PC-3 (cell line): Measurements from ENCODE around the gene SPAG4. TPM values are rescaled to one million over a fixed set of nuclear protein-coding genes. Genes with fewer than 3 reads are reported as not detected.

Experiments used
- ATAC-seq: fragments of 200-7000 bp; cut with Tn5 transposase; 2 replicates; pipeline ENCODE4 v1.9.1; 2020; ENCODE audit warnings: mild to moderate bottlenecking, moderate library complexity
- BruUV-seq: library from RNA; stranded (reverse); fragments of 400-500 nt; replicated peaks from 2 replicates; lab custom pipeline; 2021; lab: Mats Ljungman, UMichigan
- CTCF ChIA-PET: fragments of 300-600 bp; sonication (Branson Sonifier 250); formaldehyde crosslinking; loops from one replicate; lab custom pipeline; 2022; ENCODE audit warnings: antibody characterized with exemption; lab: Charles Lee
- POLR2A ChIA-PET: fragments of 300-600 bp; sonication (Branson Sonifier 250); formaldehyde crosslinking; loops from one replicate; lab custom pipeline; 2022; ENCODE audit warnings: antibody characterized with exemption; ENCODE audit not compliant: unreplicated experiment; lab: Charles Lee
- DNase-seq: peaks from one replicate; pipeline ENCODE4 v3.0.0-alpha.2; 2015
- H2AFZ ChIP-seq: fragments of 300-600 bp; sonication (generic); 2 replicates; pipeline ENCODE4 v1.6.0; 2016; ENCODE audit warnings: antibody characterized with exemption, low read length
- H3F3A ChIP-seq: fragments of 300-600 bp; sonication (generic); one replicate; pipeline ENCODE4 v1.6.0; 2017; ENCODE audit warnings: antibody characterized with exemption, low read length, control low read depth, mild to moderate bottlenecking; ENCODE audit not compliant: unreplicated experiment
- H3K27ac ChIP-seq: fragments of 300-600 bp; sonication (generic); 2 replicates; pipeline ENCODE4 v1.5.1; 2016; ENCODE audit warnings: mild to moderate bottlenecking, low read length
- H3K27me3 ChIP-seq: fragments of 300-600 bp; sonication (generic); 2 replicates; pipeline ENCODE4 v1.6.1; 2016; ENCODE audit warnings: low read length, mixed read lengths
- H3K36me3 ChIP-seq: fragments of 300-600 bp; sonication (generic); 2 replicates; pipeline ENCODE4 v1.6.1; 2016; ENCODE audit warnings: low read depth, mixed run types, low read length, mixed read lengths
- H3K4me1 ChIP-seq: fragments of 300-600 bp; sonication (generic); 2 replicates; pipeline ENCODE4 v1.5.1; 2016; ENCODE audit warnings: low read length; ENCODE audit not compliant: insufficient read depth
- H3K4me2 ChIP-seq: fragments of 300-600 bp; sonication (generic); 2 replicates; pipeline ENCODE4 v1.6.0; 2016; ENCODE audit warnings: low read length
- H3K4me3 ChIP-seq: fragments of 300-600 bp; sonication (generic); 2 replicates; pipeline ENCODE4 v1.5.1; 2016; ENCODE audit warnings: mild to moderate bottlenecking, low read length, mixed read lengths
- H3K79me2 ChIP-seq: fragments of 300-600 bp; sonication (generic); 2 replicates; pipeline ENCODE4 v1.6.1; 2017; ENCODE audit warnings: low read length, mixed read lengths
- H3K9ac ChIP-seq: fragments of 300-600 bp; sonication (generic); 2 replicates; pipeline ENCODE4 v1.6.0; 2016; ENCODE audit warnings: mild to moderate bottlenecking, low read length
- H3K9me2 ChIP-seq: fragments of 300-600 bp; sonication (generic); replicated peaks from 2 replicates; pipeline ENCODE4 v1.6.1; 2016; ENCODE audit warnings: mixed run types, low read length, mixed read lengths
- H3K9me3 ChIP-seq: fragments of 300-600 bp; sonication (generic); 2 replicates; pipeline ENCODE4 v1.6.1; 2016; ENCODE audit warnings: low read length, mixed read lengths
- H4K20me1 ChIP-seq: fragments of 300-600 bp; sonication (generic); 2 replicates; pipeline ENCODE4 v1.6.1; 2016; ENCODE audit warnings: low read length, mixed read lengths
- CTCF ChIP-seq: fragments of 300-600 bp; sonication (generic); conservative IDR thresholded peaks from 2 replicates; pipeline ENCODE4 v1.5.1; 2017; ENCODE audit warnings: antibody characterized with exemption, low read depth, mild to moderate bottlenecking, low read length
- EZH2 ChIP-seq: fragments of 300-600 bp; sonication (generic); IDR thresholded peaks from one replicate; pipeline ENCODE4 v1.6.1; 2017; ENCODE audit warnings: antibody characterized with exemption, mild to moderate bottlenecking, low read length; ENCODE audit not compliant: unreplicated experiment
- EZH2phosphoT487 ChIP-seq: fragments of 300-600 bp; sonication (generic); IDR thresholded peaks from 2 replicates; pipeline ENCODE4 v1.6.1; 2018; ENCODE audit warnings: mild to moderate bottlenecking, antibody characterized with exemption, low read length, borderline replicate concordance
- intact Hi-C: fragments of 100-400 bp; cut with micrococcal nuclease; formaldehyde crosslinking; loops from 2 replicates; pipeline ENCODE4 v1.9.0; 2023
- total RNA-seq: library from RNA; depleted of rRNA; stranded (reverse); fragments of >200 nt; gene quantifications from 2 replicates; pipeline ENCODE4 v1.2.3, GENCODE V29; 2014

SPAG4 gene
- total RNA-seq, 1 experiment from 2014 or later: 9.7 TPM

- peaks cover 8% of the 10 kb centered on the region; the same call in 1 of the 2 replicates for H3K4me1 ChIP-seq
- POLR2A ChIA-PET: no interaction called here
- no peak overlapping the region for H3K9ac ChIP-seq
- H3K27me3 ChIP-seq: no peaks in the 10 kb centered on the region
- H4K20me1 ChIP-seq: no peaks in the 10 kb centered on the region
- H3K4me2 ChIP-seq: no peak overlapping the region
- H3F3A ChIP-seq: no peaks in the 10 kb centered on the region
- H3K4me3 ChIP-seq: no peak overlapping the region
- no peaks in the 10 kb centered on the region for H3K79me2 ChIP-seq
- ATAC-seq (no peak), DNase-seq (no peak)
- CTCF ChIA-PET: no interaction called here
- H3K9me3 ChIP-seq: no peaks in the 10 kb centered on the region
- H2AFZ ChIP-seq: no peak overlapping the region
- intact Hi-C loops: no loop called here
- BruUV-seq: no TSS peak
- H3K36me3 ChIP-seq: no peaks in the 10 kb centered on the region; the same call in 1 of the 2 replicates
- TF ChIP-seq EZH2 (no peak), CTCF (no peak), EZH2phosphoT487 (no peak)
- no peak overlapping the region for H3K27ac ChIP-seq
- H3K9me2 ChIP-seq: no peaks in the 10 kb centered on the region
Observed at GRCh38 chr20:35582131-35582530, 33.5 kb upstream of the SPAG4 start.

- intact Hi-C loops: no loop called here
- Histone ChIP-seq H3F3A (no peaks in the 10 kb centered on the region), H4K20me1 (no peaks in the 10 kb centered on the region), H3K36me3 (no peaks in the 10 kb centered on the region; the same call in 1 of the 2 replicates), H3K79me2 (no peaks in the 10 kb centered on the region), H3K27me3 (no peaks in the 10 kb centered on the region), H2AFZ (no peak overlapping the region), H3K4me2 (no peak overlapping the region), H3K9me2 (no peaks in the 10 kb centered on the region), H3K4me3 (no peak overlapping the region), H3K27ac (no peak overlapping the region), H3K9me3 (no peaks in the 10 kb centered on the region), H3K4me1 (peaks cover 6% of the 10 kb centered on the region; the same call in 1 of the 2 replicates), H3K9ac (no peak overlapping the region)
- no peak for DNase-seq
- no peak for TF ChIP-seq EZH2
- TF ChIP-seq EZH2phosphoT487: no peak
- TF ChIP-seq CTCF: no peak
- no TSS peak for BruUV-seq
- POLR2A ChIA-PET: no interaction called here
- CTCF ChIA-PET: no interaction called here
- no peak for ATAC-seq
Observed at GRCh38 chr20:35582741-35583404, 32.8 kb upstream of the SPAG4 start.
